Stimulated activated CD4-positive, alpha-beta T cell treated with anti-CD3 and anti-CD28 coated beads, Interleukin-15, amount 100 ng/mL, for 1 hour (primary cell): ENCODE results near the gene TNFRSF12A.
"Not testable (repeated sequence)": the region's sequence is repeated elsewhere in the genome, so short reads cannot be mapped to it uniquely, and the experiment has no call there.

Experiments used
- DNase-seq, 2 donors: peaks; one replicate each; pipeline ENCODE4 v3.0.0-alpha.2; 2020; ENCODE audit warnings: low read depth in 1 of 2, low spot score in 1 of 2

The TNFRSF12A gene

DNA sequence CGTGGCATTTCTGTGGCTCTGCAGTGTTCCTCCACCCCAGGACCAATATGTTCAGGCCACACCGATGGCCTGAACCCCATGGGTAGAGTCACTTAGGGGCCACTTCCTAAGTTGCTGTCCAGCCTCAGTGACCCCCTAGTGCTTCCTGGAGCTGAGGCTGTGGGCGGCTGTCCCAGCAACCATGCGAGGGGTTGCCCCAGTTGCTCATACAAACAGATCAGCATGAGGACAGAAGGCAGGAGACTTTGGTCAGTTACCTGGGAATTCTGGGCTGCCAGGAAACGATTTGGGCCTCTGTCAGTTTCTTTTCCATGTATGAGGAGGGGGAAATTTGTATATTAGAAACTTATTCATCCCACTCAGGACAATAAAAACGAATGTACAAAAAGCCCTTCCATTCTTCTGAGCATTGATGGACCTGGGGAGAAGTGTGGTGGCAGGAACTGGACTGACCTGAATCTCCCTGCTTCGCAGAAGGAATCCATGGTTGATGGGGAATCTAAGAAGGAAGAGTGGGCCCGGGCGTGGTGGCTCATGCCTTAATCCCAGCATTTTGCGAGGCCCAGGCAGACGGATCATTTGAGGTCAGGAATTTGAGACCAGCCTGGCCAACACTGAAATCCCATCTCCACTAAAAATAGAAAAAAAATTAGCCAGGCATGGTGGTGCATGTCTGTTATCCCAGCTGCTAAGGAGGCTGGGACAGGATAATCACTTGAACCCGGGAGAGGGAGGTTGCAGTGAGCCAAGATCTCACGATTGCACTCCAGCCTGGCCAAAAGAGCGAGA lies 40.4 kb downstream of the TNFRSF12A start:
- no peak for DNase-seq

- no peak for DNase-seq
These were observed 42.4 kb downstream of the TNFRSF12A start for GRCh38 chr16:3062553-3062952.

- DNase-seq = no peak
These were observed 43.6 kb downstream of the TNFRSF12A start for GRCh38 chr16:3063625-3064386.

GRCh38 chr16:3065069-3065741 lies 45.0 kb downstream of the TNFRSF12A start, which contains the start of gene IL32:
Gene IL32, plus strand, starts transcription at chr16:3065640. Its CDS starts 172 bp downstream, at chr16:3065812.
- peak; percentile 48 to 59 for DNase-seq

DNA sequence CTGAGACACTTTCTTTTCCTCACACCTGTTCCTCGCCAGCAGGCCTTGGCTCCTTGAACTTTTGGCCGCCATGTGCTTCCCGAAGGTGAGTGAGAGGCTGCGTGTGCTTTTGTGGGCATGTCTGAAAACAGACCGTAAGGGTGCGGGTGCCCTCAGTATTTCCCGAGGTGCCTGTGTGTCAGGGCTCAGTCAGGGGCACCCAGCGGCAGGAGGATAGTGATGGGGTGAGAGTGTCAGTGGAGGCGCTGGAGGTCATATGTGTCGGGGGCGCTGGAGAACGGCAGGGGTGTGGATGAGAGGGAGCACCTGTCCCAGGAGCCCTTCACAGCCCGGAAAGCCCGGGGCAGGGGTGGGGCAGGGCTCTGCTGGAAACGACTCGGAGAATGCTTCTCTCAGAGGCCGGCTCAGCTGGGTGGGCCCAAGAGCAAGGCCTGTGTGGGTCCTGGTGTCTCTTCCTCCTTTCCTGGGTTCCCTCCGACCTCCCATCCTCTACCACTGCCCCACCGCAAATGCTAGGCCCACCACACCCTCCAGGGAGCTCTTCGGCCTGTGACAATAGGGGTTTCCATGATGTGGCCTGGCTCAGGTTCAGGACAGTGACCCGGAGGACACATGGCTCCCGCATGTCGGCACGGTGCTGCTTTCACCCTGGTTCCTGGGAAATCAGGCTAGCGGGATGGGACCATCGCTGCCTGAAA lies 45.7 kb downstream of the TNFRSF12A start:
- DNase-seq = no peak

DNA sequence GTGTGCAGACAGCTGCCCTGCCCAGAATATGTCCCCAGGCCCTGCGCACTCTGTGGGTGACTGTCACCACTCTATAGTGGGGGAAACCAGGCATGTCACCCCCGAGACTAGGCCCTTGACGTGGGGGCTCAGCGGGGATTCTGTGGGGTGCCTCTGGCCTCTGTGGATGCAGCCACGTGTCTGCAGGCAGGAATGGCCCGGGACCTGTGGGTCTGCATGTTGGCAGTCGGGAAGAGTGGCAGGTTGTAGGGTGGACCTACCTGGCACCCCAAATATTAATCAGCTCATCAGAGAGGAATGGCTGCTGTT lies 46.2 kb downstream of the TNFRSF12A start:
- no peak for DNase-seq

DNA sequence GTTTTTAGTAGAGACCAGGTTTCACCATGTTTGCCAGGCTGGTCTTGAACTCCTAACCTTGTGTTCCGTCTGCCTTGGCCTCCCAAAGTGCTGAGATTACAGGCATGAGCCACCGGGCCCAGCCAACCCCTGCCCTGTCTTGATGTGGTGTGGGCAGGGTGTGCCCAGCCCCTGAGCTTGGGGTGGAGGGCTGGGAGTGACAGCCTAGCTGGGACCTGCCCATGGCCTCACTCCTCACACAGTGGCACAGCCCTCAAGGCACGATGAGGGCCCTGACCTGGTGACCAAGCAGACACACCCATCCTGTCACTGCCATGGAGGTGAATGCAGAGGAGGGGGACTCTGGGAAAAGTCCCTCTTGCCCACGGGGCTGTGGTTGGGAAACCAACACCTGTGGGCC lies 48.3 kb downstream of the TNFRSF12A start:
- no peak for DNase-seq

- DNase-seq = not testable (repeated sequence)
These were observed 49.0 kb downstream of the TNFRSF12A start for GRCh38 chr16:3069146-3069545.

DNA sequence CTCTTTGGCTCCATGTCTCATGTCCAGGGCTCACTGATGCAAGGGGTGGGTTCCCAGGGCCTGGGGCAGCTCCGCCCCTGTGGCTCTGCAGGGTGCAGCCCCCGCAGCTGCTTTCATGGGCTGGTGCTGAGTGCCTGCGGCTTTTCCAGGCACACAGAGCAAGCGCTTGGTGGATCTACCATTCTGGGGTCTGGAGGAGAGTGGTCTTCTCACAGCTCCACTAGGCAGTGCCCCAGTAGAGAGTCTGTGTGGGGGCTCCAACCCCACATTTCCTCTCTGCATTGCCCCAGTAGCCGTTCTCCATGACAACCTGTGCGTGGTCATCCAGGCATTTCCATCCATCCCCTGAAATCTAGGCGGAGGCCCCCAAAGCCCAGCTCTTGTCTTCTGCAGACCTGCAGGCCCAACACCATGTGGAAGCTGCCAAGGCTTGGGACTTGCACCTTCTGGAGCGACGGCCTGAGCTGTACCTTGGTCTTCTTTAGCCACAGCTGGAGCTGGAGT lies 50.5 kb downstream of the TNFRSF12A start:
- DNase-seq = no peak

DNA sequence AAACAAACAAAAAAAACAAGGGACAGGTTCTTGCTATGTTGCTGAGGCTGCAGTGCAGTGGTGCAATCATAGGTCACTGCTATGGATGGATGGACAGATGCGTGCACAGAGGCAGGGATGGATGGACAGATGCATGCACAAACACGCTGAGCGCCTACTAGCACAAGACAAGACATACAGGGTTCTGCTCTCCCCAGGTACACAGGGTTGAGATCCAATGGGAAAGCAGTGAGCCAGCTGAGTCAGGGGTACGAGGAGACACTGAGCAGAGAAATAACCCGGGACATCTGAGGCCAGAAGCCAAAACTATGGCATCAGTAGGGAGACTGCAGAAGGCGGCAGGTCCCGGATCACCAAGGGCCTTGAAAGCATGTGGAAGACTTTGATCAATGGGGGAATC lies 51.5 kb downstream of the TNFRSF12A start:
- DNase-seq = no peak
